ENCODE data around the gene CAPN3.

CAPN3 gene

GRCh38 chr15:42457445-42458442 is 98.4 kb downstream of the CAPN3 start:
- DNase-seq: no peak

- DNase-seq: no peak
These were observed 102.0 kb downstream of the CAPN3 start for GRCh38 chr15:42461261-42461660.

All from NCI-H1417 treated with DMSO at 0.1 percent for 48 hours (cell line).